SK-N-MC (cell line): ENCODE data around the gene LRCH1.

Experiments used
- EZH2 ChIP-seq: fragments of 200-600 bp; sonication (generic); IDR thresholded peaks from one replicate; pipeline ENCODE4 v1.6.1; 2017; ENCODE audit warnings: antibody characterized with exemption
- POLR2AphosphoS5 ChIP-seq: IDR thresholded peaks from 2 replicates; pipeline ENCODE4 v1.6.1; 2012; ENCODE audit warnings: mild to moderate bottlenecking, low read depth, low read length, borderline replicate concordance

DNA sequence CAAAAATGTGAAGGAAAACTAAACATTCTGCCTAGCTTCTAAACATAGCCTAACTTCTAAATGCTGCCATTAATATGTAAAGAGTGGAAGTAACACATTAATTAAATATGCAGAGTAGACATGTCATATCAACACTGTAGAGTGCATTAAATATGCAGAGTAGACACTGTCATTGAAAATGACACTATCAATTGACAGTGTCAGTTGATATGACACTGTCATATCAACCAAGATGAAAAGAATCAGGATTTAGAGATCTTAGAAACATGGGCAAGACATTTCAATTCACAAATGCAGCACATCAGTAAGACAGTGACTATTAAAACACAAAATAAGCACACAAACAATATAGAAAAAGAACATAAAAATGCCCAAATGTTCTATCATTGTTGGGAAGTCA, 218.7 kb downstream of the LRCH1 start:
- TF ChIP-seq EZH2 (no peak), POLR2AphosphoS5 (no peak)
